Endothelial cell of umbilical vein (primary cell): ENCODE results near the gene GSG1L.

ENCODE experiments used
- CTCF ChIP-seq, 2 donors: IDR thresholded peaks; 1 replicate in 1 of 2; 2 replicates in 1 of 2; pipeline ENCODE4 v1.5.1; 2011; ENCODE audit warnings: low read length in 2 of 2, mild to moderate bottlenecking in 2 of 2, moderate library complexity in 2 of 2, control low read depth in 1 of 2, inconsistent platforms in 1 of 2, low read depth in 1 of 2; ENCODE audit not compliant: insufficient read depth in 1 of 2; ENCODE audit errors: extremely low read depth in 1 of 2
- EZH2 ChIP-seq: IDR thresholded peaks from 2 replicates; pipeline ENCODE4 v1.6.1; 2012; ENCODE audit warnings: borderline replicate concordance, low read depth, mild to moderate bottlenecking, moderate library complexity, low read length, inconsistent platforms; ENCODE audit not compliant: severe bottlenecking
- FOS ChIP-seq: IDR thresholded peaks from 2 replicates; pipeline ENCODE4 v1.6.1; 2011; ENCODE audit warnings: mild to moderate bottlenecking, low read length, moderate library complexity, borderline replicate concordance; ENCODE audit not compliant: insufficient read depth
- GATA2 ChIP-seq: IDR thresholded peaks from 2 replicates; pipeline ENCODE4 v1.7.0; 2011; ENCODE audit warnings: low read depth, mild to moderate bottlenecking, moderate library complexity, mixed read lengths, low read length; ENCODE audit not compliant: insufficient read length, insufficient read depth
- JUN ChIP-seq: IDR thresholded peaks from 2 replicates; pipeline ENCODE4 v1.6.1; 2011; ENCODE audit warnings: borderline replicate concordance, low read depth; ENCODE audit not compliant: insufficient read length, insufficient read depth
- MAX ChIP-seq: IDR thresholded peaks from 2 replicates; pipeline ENCODE4 v1.6.1; 2011; ENCODE audit not compliant: insufficient read depth, insufficient read length
- MYC ChIP-seq: IDR thresholded peaks from one replicate; pipeline ENCODE4 v1.6.1; 2011; ENCODE audit warnings: mild to moderate bottlenecking, low read depth, low read length
- POLR2A ChIP-seq: IDR thresholded peaks from 2 replicates; pipeline ENCODE4 v1.6.1; 2012; ENCODE audit warnings: low read depth, mild to moderate bottlenecking, control low read depth, low read length
- POLR2AphosphoS5 ChIP-seq: IDR thresholded peaks from 2 replicates; pipeline ENCODE4 v1.6.1; 2012; ENCODE audit warnings: low read depth, mild to moderate bottlenecking, control low read depth, low read length, moderate library complexity; ENCODE audit not compliant: insufficient read depth

GRCh38 chr16:27768651-27769272 lies 294.8 kb downstream of the GSG1L start:
- TF ChIP-seq POLR2AphosphoS5 (no peak), POLR2A (no peak), JUN (no peak), CTCF (IDR thresholded peaks at IDR 0.05; ENCODE audit: extremely low read depth in 1 of 2, insufficient read depth in 1 of 2, low read depth in 1 of 2, low read length in 2 of 2) (no peak), EZH2 (no peak), MYC (no peak), FOS (no peak), MAX (no peak), GATA2 (no peak)
